Measurements from ENCODE around the gene DRC7. TPM values are rescaled to one million over a fixed set of nuclear protein-coding genes. Genes with fewer than 3 reads are reported as not detected.
"Not testable (repeated sequence)": the region's sequence is repeated elsewhere in the genome, so short reads cannot be mapped to it uniquely, and the experiment has no call there.

DRC7 gene
- total RNA-seq, 1 donor from 2014 or later: not detected

GRCh38 chr16:57743886-57744641 lies 49.5 kb downstream of the DRC7 start:
- no peaks in the 10 kb centered on the region for H3K36me3 Mint-ChIP-seq (ENCODE audit: unreplicated experiment)
- peak overlapping the region; percentile 76 for H3K27ac Mint-ChIP-seq (ENCODE audit: unreplicated experiment)
- peaks cover 35% of the 10 kb centered on the region for H3K4me1 Mint-ChIP-seq (ENCODE audit: low read depth, unreplicated experiment)
- H3K4me3 Mint-ChIP-seq (ENCODE audit: unreplicated experiment): peak overlapping the region; percentile 38
- H3K9me3 Mint-ChIP-seq (ENCODE audit: unreplicated experiment): peaks cover 6% of the 10 kb centered on the region
- DNase-seq: no peak
- TF ChIP-seq CTCF (IDR thresholded peaks at IDR 0.05; ENCODE audit: partially characterized antibody, unreplicated experiment): no peak
- H3K27me3 Mint-ChIP-seq (ENCODE audit: unreplicated experiment): peaks cover 2% of the 10 kb centered on the region

GRCh38 chr16:57744642-57744903 lies 50.0 kb downstream of the DRC7 start:
- Mint-ChIP-seq H3K4me1 (ENCODE audit: low read depth, unreplicated experiment) (peaks cover 35% of the 10 kb centered on the region), H3K9me3 (ENCODE audit: unreplicated experiment) (peaks cover 8% of the 10 kb centered on the region), H3K27me3 (ENCODE audit: unreplicated experiment) (peaks cover 2% of the 10 kb centered on the region), H3K4me3 (ENCODE audit: unreplicated experiment) (no peak overlapping the region), H3K27ac (ENCODE audit: unreplicated experiment) (peak overlapping the region; percentile 76), H3K36me3 (ENCODE audit: unreplicated experiment) (no peaks in the 10 kb centered on the region)
- no peak for DNase-seq
- TF ChIP-seq CTCF (IDR thresholded peaks at IDR 0.05; ENCODE audit: partially characterized antibody, unreplicated experiment): no peak

- Mint-ChIP-seq H3K9me3 (ENCODE audit: unreplicated experiment) (peaks cover 8% of the 10 kb centered on the region), H3K27me3 (ENCODE audit: unreplicated experiment) (peaks cover 2% of the 10 kb centered on the region), H3K36me3 (ENCODE audit: unreplicated experiment) (no peaks in the 10 kb centered on the region), H3K27ac (ENCODE audit: unreplicated experiment) (peak overlapping the region; percentile 93), H3K4me1 (ENCODE audit: low read depth, unreplicated experiment) (peaks cover 35% of the 10 kb centered on the region), H3K4me3 (ENCODE audit: unreplicated experiment) (peak overlapping the region; percentile 8)
- no peak for DNase-seq
- no peak for TF ChIP-seq CTCF (IDR thresholded peaks at IDR 0.05; ENCODE audit: partially characterized antibody, unreplicated experiment)
Measured at GRCh38 chr16:57745768-57746167, 51.2 kb downstream of the DRC7 start.

- H3K27ac Mint-ChIP-seq (ENCODE audit: unreplicated experiment): peak overlapping the region; percentile 93
- H3K4me3 Mint-ChIP-seq (ENCODE audit: unreplicated experiment): peak overlapping the region; percentile 8
- DNase-seq; H3K9me3 Mint-ChIP-seq (ENCODE audit: unreplicated experiment); H3K36me3 Mint-ChIP-seq (ENCODE audit: unreplicated experiment); H3K27me3 Mint-ChIP-seq (ENCODE audit: unreplicated experiment): not testable (repeated sequence)
- peaks cover 33% of the 10 kb centered on the region for H3K4me1 Mint-ChIP-seq (ENCODE audit: low read depth, unreplicated experiment)
Measured at GRCh38 chr16:57746316-57746715, 51.7 kb downstream of the DRC7 start.

GRCh38 chr16:57747091-57747490 lies 52.5 kb downstream of the DRC7 start:
- TF ChIP-seq CTCF (IDR thresholded peaks at IDR 0.05; ENCODE audit: partially characterized antibody, unreplicated experiment): no peak
- no peak for DNase-seq
- Mint-ChIP-seq H3K4me1 (ENCODE audit: low read depth, unreplicated experiment) (peaks cover 29% of the 10 kb centered on the region), H3K27me3 (ENCODE audit: unreplicated experiment) (peaks cover 5% of the 10 kb centered on the region), H3K27ac (ENCODE audit: unreplicated experiment) (no peak overlapping the region), H3K4me3 (ENCODE audit: unreplicated experiment) (no peak overlapping the region), H3K9me3 (ENCODE audit: unreplicated experiment) (peaks cover 8% of the 10 kb centered on the region), H3K36me3 (ENCODE audit: unreplicated experiment) (no peaks in the 10 kb centered on the region)

Measured in glutamatergic neuron (in vitro differentiated cells).